Epithelial cell of umbilical artery (primary cell): ENCODE measurements around the gene HEMK1. TPM values are rescaled to one million over a fixed set of nuclear protein-coding genes. Genes with fewer than 3 reads are reported as not detected.

Experiments
- total RNA-seq: library from RNA; depleted of rRNA; stranded (reverse); fragments of >200 nt; gene quantifications from 2 replicates; pipeline ENCODE4 v1.2.3, GENCODE V29; 2014

HEMK1 gene, protein sequence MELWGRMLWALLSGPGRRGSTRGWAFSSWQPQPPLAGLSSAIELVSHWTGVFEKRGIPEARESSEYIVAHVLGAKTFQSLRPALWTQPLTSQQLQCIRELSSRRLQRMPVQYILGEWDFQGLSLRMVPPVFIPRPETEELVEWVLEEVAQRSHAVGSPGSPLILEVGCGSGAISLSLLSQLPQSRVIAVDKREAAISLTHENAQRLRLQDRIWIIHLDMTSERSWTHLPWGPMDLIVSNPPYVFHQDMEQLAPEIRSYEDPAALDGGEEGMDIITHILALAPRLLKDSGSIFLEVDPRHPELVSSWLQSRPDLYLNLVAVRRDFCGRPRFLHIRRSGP
- 9.7 and 15.2 TPM in 2 replicates for total RNA-seq

DNA sequence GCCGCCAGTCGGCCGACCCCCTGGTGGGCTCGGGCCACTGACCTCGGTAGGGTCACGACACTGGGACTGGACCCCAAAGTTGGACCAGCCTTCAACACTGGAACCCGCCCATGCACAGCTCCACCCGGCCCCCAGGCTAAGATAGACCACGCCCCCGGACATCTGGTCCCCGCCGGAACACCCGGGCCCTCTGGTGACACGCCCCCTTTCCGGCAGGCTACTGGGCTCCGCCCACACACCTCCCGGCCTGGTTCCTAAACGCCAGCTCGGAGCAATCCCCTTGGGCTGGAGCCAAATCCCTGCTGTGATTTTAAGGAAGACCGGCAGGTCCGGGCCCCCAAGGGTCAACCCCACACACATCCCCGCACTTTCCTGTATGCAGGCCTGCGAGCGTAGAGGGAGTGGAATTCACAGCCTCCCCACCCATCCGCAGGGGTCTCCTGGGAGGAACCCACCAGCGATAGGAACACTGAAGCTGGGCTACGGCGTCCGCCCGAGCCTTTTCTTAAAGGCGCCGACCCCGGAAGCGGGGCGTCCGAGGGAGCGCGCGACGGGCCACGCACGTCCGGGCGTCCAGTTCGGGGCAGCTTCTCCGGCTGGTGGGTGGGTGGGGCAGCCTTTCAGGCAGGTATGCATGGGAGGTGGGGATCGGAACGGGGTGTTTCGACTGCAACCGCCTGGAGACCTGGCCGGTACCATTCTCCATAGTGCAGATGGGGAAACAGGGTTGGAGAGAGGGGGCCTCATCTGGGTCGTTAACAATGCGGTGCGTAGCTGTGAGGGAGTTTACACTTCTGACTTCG, at the start of gene HEMK1:
HEMK1 (plus strand) TSS at position 576 of the 803 bp plus-strand sequence. CDS start 1,583 bp downstream, outside the sequence.

DNA sequence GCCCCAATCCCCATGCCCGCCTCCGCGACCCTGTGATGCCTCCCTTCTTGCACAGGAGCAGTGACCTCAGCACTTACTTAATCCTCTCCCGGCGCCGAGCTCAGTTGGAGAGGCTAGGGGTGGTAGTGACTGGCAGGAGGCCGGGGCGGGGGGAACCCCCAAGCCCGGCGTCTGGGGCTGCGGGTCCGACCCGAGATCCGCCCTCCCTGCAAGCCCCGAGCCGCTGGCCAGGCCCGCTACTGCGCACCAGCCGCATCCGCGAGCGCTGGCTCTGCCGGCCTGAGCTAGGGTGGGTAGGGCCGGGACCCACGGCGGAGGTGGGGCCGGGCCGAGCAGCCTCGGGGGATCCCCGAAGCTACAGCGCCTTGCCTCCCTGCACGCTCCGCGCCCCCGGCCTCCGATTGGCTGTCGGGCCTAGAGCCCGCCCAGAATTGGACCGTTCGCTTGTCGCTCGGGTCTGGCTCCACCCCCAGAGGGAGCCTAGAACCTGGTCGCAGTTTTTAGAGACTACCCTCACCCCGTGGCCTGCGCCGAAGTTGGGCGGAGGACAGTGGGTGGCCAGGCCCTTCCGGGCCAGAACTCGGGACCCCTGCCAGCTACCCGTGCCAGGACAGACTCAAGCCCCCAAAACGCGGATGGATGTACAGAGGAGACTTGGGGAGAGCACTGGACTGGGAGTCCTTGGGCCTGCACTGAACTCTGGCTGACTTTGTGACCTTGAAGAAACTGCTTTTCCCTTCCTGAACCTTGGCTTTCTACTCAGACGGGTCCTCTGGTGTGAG, 1.7 kb upstream of the HEMK1 start, which contains the start of gene C3orf18:
C3orf18 (minus strand) TSS at position 362 of the 782 bp plus-strand sequence. CDS start 2,048 bp downstream, outside the sequence.

DNA sequence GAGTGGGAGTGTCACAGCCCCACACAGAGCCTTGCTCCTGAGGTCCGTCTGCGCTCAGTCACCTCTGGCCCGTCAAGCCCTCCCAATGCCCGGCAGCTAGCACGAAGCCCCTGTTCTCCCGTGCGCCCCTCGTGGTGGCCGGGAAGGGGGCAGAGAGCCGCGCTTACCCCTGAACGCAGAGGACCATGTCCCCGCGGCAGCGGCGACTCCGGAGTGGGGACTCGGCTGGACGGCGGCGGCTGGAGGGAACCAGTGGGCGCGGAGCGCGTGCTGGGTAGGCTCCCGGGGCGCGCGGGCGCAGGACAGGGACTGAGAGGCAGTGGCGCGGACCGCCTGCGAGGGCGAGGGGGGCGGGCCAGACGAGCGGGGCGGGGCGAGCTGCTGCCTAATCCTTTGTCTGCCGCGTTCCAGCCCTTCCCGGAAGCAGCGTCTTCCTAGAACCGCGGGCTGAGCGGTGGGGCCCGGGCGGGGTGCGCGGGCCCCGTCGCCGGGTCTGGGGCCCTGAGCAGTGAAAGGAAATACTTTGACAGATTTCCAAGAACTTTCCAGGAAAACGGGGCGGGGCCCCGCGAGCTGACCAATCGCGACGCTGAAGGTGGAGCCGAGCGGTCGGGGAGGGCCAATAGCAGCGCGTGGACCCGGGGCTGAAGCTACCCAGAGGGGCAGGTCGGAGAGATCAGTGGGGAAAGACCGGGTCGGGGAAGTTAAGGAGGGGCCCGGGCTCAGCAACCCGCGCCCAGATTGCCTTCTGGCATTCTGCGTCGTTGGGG, 42.3 kb downstream of the HEMK1 start, which contains the start of gene CISH:
CISH (minus strand) TSS at position 311 of the 770 bp plus-strand sequence; CDS start at position 187, 124 bp downstream.

DNA sequence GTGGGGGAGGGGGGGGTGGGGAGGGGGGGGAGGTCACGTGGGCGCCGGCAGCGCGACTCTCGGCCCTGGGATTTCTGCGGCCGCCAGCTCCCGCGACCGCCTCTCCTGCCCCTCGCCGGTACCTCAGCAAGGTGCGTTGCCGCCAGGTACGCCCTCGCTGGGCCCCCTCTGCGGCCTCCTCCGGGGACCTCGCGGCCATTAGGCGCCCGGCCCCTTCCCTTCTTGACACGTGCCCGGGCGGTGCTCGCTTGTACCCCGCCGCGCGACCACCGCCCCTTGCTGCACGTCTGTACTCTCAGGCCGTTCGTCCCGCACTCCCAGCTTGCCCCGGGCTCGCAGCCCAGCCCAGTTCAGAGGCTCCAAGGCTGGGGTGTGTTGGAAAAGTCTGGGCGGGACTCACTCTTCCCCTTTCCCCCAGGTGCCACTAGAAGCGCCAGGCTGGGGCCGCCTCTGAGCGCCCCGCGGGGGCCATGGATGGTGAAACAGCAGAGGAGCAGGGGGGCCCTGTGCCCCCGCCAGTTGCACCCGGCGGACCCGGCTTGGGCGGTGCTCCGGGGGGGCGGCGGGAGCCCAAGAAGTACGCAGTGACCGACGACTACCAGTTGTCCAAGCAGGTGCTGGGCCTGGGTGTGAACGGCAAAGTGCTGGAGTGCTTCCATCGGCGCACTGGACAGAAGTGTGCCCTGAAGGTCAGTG, 47.9 kb downstream of the HEMK1 start, which contains the start of gene MAPKAPK3:
MAPKAPK3 (plus strand) TSS at position 56 of the 696 bp plus-strand sequence; CDS start at position 471, 415 bp downstream.

Other genes with a start within 250 kb of the HEMK1 start
- gene HYAL2, start 246.8 kb upstream of the HEMK1 start, total RNA-seq, result 382 and 404 TPM in 2 replicates
- 23.1 and 36.0 TPM in 2 replicates for gene TUSC2, start 241.3 kb upstream of the HEMK1 start, total RNA-seq
- 16.7 and 16.9 TPM in 2 replicates for gene RASSF1, start 228.7 kb upstream of the HEMK1 start, total RNA-seq
- 0.15 and 0.32 TPM in 2 replicates for gene ZMYND10, start 223.8 kb upstream of the HEMK1 start, total RNA-seq
- 18.7 and 20.8 TPM in 2 replicates for gene NPRL2, start 218.7 kb upstream of the HEMK1 start, total RNA-seq
- gene CYB561D2, start 218.7 kb upstream of the HEMK1 start, total RNA-seq, result 26.6 and 29.2 TPM in 2 replicates
- gene TMEM115, start 210.0 kb upstream of the HEMK1 start, total RNA-seq, result 33.6 and 41.6 TPM in 2 replicates
- gene CACNA2D2, start 65.9 kb upstream of the HEMK1 start, total RNA-seq, result not detected in 2 replicates
- gene C3orf18, start 1.8 kb upstream of the HEMK1 start, total RNA-seq, result 2.9 and 4.7 TPM in 2 replicates
- gene CISH, start 42.3 kb downstream of the HEMK1 start, total RNA-seq, result 0.15 and 0.32 TPM in 2 replicates
- 20.7 and 25.7 TPM in 2 replicates for gene MAPKAPK3, start 47.6 kb downstream of the HEMK1 start, total RNA-seq
- gene DOCK3, start 105.4 kb downstream of the HEMK1 start, total RNA-seq, result under 0.01 TPM in 2 replicates